SK-N-MC (cell line): ENCODE results near the gene MET.
"Not testable (repeated sequence)": the region's sequence is repeated elsewhere in the genome, so short reads cannot be mapped to it uniquely, and the experiment has no call there.

Source experiments
- DNase-seq: peaks from one replicate; pipeline ENCODE4 v3.0.0-alpha.2; 2011; ENCODE audit warnings: low read depth, low spot score
- H3K27ac ChIP-seq: fragments of 200-600 bp; sonication (generic); 2 replicates; pipeline ENCODE4 v1.5.1; 2016; ENCODE audit warnings: mixed run types
- H3K36me3 ChIP-seq: fragments of 200-600 bp; sonication (generic); 2 replicates; pipeline ENCODE4 v1.6.1; 2017; ENCODE audit warnings: antibody characterized with exemption, low read length, mixed read lengths; ENCODE audit not compliant: insufficient read depth
- H3K4me3 ChIP-seq: fragments of 200-600 bp; sonication (generic); 2 replicates; pipeline ENCODE4 v1.5.1; 2016
- H3K9ac ChIP-seq: fragments of 200-600 bp; sonication (generic); 2 replicates; pipeline ENCODE4 v1.8.0; 2017; ENCODE audit warnings: mixed run types, mixed read lengths; ENCODE audit not compliant: insufficient read length
- H3K9me3 ChIP-seq: fragments of 200-600 bp; sonication (generic); 2 replicates; pipeline ENCODE4 v1.6.1; 2017; ENCODE audit warnings: low read depth, mild to moderate bottlenecking, antibody characterized with exemption, low read length, moderate library complexity, mixed read lengths
- EZH2 ChIP-seq: fragments of 200-600 bp; sonication (generic); IDR thresholded peaks from one replicate; pipeline ENCODE4 v1.6.1; 2017; ENCODE audit warnings: antibody characterized with exemption
- FOXP2 ChIP-seq: optimal IDR thresholded peaks from 2 replicates; pipeline ENCODE3; 2011; ENCODE audit warnings: mild to moderate bottlenecking, moderate library complexity; ENCODE audit not compliant: insufficient read depth; ENCODE audit errors: extremely low read length, control extremely low read depth
- POLR2AphosphoS5 ChIP-seq: IDR thresholded peaks from 2 replicates; pipeline ENCODE4 v1.6.1; 2012; ENCODE audit warnings: mild to moderate bottlenecking, low read depth, low read length, borderline replicate concordance

MET gene

GRCh38 chr7:116810267-116811116 is 138.5 kb downstream of the MET start:
- H3K9ac ChIP-seq = peak overlapping the region; percentile 30
- no peak for DNase-seq
- TF ChIP-seq EZH2 (no peak), POLR2AphosphoS5 (no peak), FOXP2 (no peak)
- no peaks in the 10 kb centered on the region for H3K36me3 ChIP-seq
- H3K27ac ChIP-seq = peak overlapping the region; percentile 27
- H3K9me3 ChIP-seq = no peaks in the 10 kb centered on the region
- no peak overlapping the region for H3K4me3 ChIP-seq

GRCh38 chr7:116811768-116812167 is 139.8 kb downstream of the MET start:
- TF ChIP-seq EZH2 (no peak), FOXP2 (no peak), POLR2AphosphoS5 (no peak)
- H3K36me3 ChIP-seq = no peaks in the 10 kb centered on the region
- H3K9me3 ChIP-seq = no peaks in the 10 kb centered on the region
- DNase-seq = no peak
- H3K27ac ChIP-seq = no peak overlapping the region
- H3K4me3 ChIP-seq = no peak overlapping the region
- no peak overlapping the region for H3K9ac ChIP-seq

- Histone ChIP-seq H3K9ac (no peak overlapping the region), H3K4me3 (no peak overlapping the region), H3K27ac (no peak overlapping the region), H3K9me3 (no peaks in the 10 kb centered on the region), H3K36me3 (no peaks in the 10 kb centered on the region)
- TF ChIP-seq FOXP2 (no peak), EZH2 (no peak), POLR2AphosphoS5 (no peak)
- no peak for DNase-seq
These were observed 140.9 kb downstream of the MET start for GRCh38 chr7:116812860-116813259.

- H3K27ac ChIP-seq, H3K4me3 ChIP-seq, H3K9ac ChIP-seq: not testable (repeated sequence)
These were observed 141.4 kb downstream of the MET start for GRCh38 chr7:116813371-116813770.

GRCh38 chr7:116815041-116815440 is 143.0 kb downstream of the MET start:
- no peaks in the 10 kb centered on the region for H3K9me3 ChIP-seq
- H3K27ac ChIP-seq = no peak overlapping the region
- no peaks in the 10 kb centered on the region for H3K36me3 ChIP-seq
- H3K4me3 ChIP-seq = no peak overlapping the region
- H3K9ac ChIP-seq = no peak overlapping the region
- DNase-seq = no peak
- TF ChIP-seq EZH2 (no peak), FOXP2 (no peak), POLR2AphosphoS5 (no peak)

More at GRCh38 chr7:116813371-116813770, 141.4 kb downstream of the MET start:
- H3K9me3 ChIP-seq, H3K36me3 ChIP-seq, DNase-seq: not testable (repeated sequence)

GRCh38 chr7:116820149-116820548 is 148.2 kb downstream of the MET start:
- no peak for TF ChIP-seq FOXP2
- TF ChIP-seq EZH2 = no peak
- no peak for DNase-seq
- Histone ChIP-seq H3K4me3 (no peak overlapping the region), H3K9me3 (no peaks in the 10 kb centered on the region), H3K36me3 (no peaks in the 10 kb centered on the region), H3K9ac (no peak overlapping the region), H3K27ac (no peak overlapping the region)

- not testable (repeated sequence) for H3K9ac ChIP-seq, H3K9me3 ChIP-seq, DNase-seq, H3K27ac ChIP-seq, H3K4me3 ChIP-seq, H3K36me3 ChIP-seq
These were observed 149.7 kb downstream of the MET start for GRCh38 chr7:116821647-116822046.

- Histone ChIP-seq H3K9me3 (no peaks in the 10 kb centered on the region), H3K36me3 (no peaks in the 10 kb centered on the region), H3K27ac (no peak overlapping the region), H3K9ac (no peak overlapping the region), H3K4me3 (no peak overlapping the region)
- TF ChIP-seq FOXP2 (no peak), POLR2AphosphoS5 (no peak), EZH2 (no peak)
- DNase-seq = no peak
These were observed 152.5 kb downstream of the MET start for GRCh38 chr7:116824449-116824848.

- H3K4me3 ChIP-seq = no peak overlapping the region
- DNase-seq = no peak
- no peak for TF ChIP-seq EZH2
- TF ChIP-seq POLR2AphosphoS5 = no peak
- no peak for TF ChIP-seq FOXP2
- no peak overlapping the region for H3K27ac ChIP-seq
- no peaks in the 10 kb centered on the region for H3K36me3 ChIP-seq
- no peaks in the 10 kb centered on the region for H3K9me3 ChIP-seq
- H3K9ac ChIP-seq = no peak overlapping the region
These were observed 156.3 kb downstream of the MET start for GRCh38 chr7:116828281-116828680.
